Stomach (tissue), 19 donors: Measurements from ENCODE around the gene VWA2. TPM values are rescaled to one million over a fixed set of nuclear protein-coding genes. Genes with fewer than 3 reads are reported as not detected.
A peak's percentile ranks its signal among the peaks of the same experiment; 100 is the strongest.

Experiments used
- DNase-seq, 2 donors: peaks; one replicate each; pipeline versions ENCODE4 v3.0.0 to v3.0.0-alpha.2; 2013 to 2019
- H3K27ac ChIP-seq, 5 donors: fragments of 200-600 bp in 4 of 5; sonication (generic) in 4 of 5; one replicate each; pipeline ENCODE4 v1.5.1; 2013 to 2019; ENCODE audit warnings: mild to moderate bottlenecking in 1 of 5, moderate library complexity in 1 of 5
- H3K27me3 ChIP-seq, 3 donors: fragments of 200-600 bp; sonication (generic); one replicate each; pipeline ENCODE4 v1.5.1; 2017 to 2019; ENCODE audit warnings: mixed run types in 1 of 3
- H3K36me3 ChIP-seq, 4 donors: fragments of 200-600 bp; sonication (generic); 1 replicate in 3 of 4; 2 replicates in 1 of 4; pipeline ENCODE4 v1.5.1; 2016 to 2019
- H3K4me1 ChIP-seq, 4 donors: fragments of 200-600 bp; sonication (generic); one replicate each; pipeline ENCODE4 v1.5.1; 2016 to 2019
- H3K4me3 ChIP-seq, 4 donors: fragments of 200-600 bp; sonication (generic) in 3 of 4; one replicate each; pipeline ENCODE4 v1.5.1; 2016 to 2019; ENCODE audit warnings: mild to moderate bottlenecking in 1 of 4
- H3K9me3 ChIP-seq, 4 donors: fragments of 200-600 bp; sonication (generic); one replicate each; pipeline ENCODE4 v1.5.1; 2016 to 2019
- EP300 ChIP-seq: sonication (generic); formaldehyde crosslinking; IDR thresholded peaks from one replicate; pipeline ENCODE4 v1.6.1; 2017; ENCODE audit warnings: antibody characterized with exemption
- POLR2A ChIP-seq, 4 donors: fragments of 450-650 bp; IDR thresholded peaks; one replicate each; pipeline ENCODE4 v1.6.1; 2016; ENCODE audit warnings: antibody characterized with exemption in 4 of 4, control low read depth in 2 of 4, mild to moderate bottlenecking in 1 of 4, moderate library complexity in 1 of 4
- POLR2AphosphoS5 ChIP-seq, 3 donors: sonication (generic); formaldehyde crosslinking; IDR thresholded peaks; one replicate each; pipeline ENCODE4 v1.6.1; 2016; ENCODE audit warnings: antibody characterized with exemption in 3 of 3
- WGBS, 5 donors: extraction: QIAGEN DNeasy Blood & Tissue Kit in 3 of 5; methylation state at CpG; one replicate each; pipeline versions ENCODE4 v1.1.5 to v1.1.7; 2013 to 2018; 5-methylcytosine and 5-hydroxymethylcytosine counted together
- intact Hi-C: fragments of 100-400 bp; cut with DNase I; formaldehyde crosslinking; loops from one replicate; pipeline ENCODE4 v1.15.1; 2023; ENCODE audit warnings: low total_unique reads
- long read RNA-seq, 10 donors: transcript quantifications; one replicate each; lab custom pipeline, GENCODE V29; 2026
- polyA plus RNA-seq, 3 donors: library from polyadenylated mRNA; stranded (reverse); fragments of 200-250 nt; gene quantifications; one replicate each; pipeline ENCODE4 v1.2.3, GENCODE V29; 2013
- total RNA-seq, 5 donors: library from RNA; depleted of rRNA; stranded (reverse); fragments of >200 nt; gene quantifications; one replicate each; pipeline versions ENCODE4 v1.1.0 to v1.2.3, GENCODE V29; 2014 to 2016
- TF ChIP-seq, protein P1 (sequence below), 7 experiments: fragments of 450-650 bp in 4 of 7; fragments of 200-600 bp in 3 of 7; sonication (generic) in 3 of 7; IDR thresholded peaks; one replicate each; pipeline ENCODE4 v1.5.1; 2016 to 2019; ENCODE audit warnings: antibody characterized with exemption in 7 of 7, control low read depth in 2 of 7, mild to moderate bottlenecking in 1 of 7
- donor health status: healthy with polysubstance abuse.
- donor health status: Bipolar disorder and iron deficiency.
- donor health status: healthy.

The VWA2 gene, protein sequence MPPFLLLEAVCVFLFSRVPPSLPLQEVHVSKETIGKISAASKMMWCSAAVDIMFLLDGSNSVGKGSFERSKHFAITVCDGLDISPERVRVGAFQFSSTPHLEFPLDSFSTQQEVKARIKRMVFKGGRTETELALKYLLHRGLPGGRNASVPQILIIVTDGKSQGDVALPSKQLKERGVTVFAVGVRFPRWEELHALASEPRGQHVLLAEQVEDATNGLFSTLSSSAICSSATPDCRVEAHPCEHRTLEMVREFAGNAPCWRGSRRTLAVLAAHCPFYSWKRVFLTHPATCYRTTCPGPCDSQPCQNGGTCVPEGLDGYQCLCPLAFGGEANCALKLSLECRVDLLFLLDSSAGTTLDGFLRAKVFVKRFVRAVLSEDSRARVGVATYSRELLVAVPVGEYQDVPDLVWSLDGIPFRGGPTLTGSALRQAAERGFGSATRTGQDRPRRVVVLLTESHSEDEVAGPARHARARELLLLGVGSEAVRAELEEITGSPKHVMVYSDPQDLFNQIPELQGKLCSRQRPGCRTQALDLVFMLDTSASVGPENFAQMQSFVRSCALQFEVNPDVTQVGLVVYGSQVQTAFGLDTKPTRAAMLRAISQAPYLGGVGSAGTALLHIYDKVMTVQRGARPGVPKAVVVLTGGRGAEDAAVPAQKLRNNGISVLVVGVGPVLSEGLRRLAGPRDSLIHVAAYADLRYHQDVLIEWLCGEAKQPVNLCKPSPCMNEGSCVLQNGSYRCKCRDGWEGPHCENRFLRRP
- 10 to 100 TPM in 2 of 5 donors, 1 to 10 TPM in 3; 2.3 to 20.7 (median 6.4) TPM for total RNA-seq
- 1 to 10 TPM in 2 of 3 donors, under 1 TPM in 1; 0.46 to 6.2 (median 1.5) TPM for polyA plus RNA-seq
- long read RNA-seq, donor 1: 0 reads
- long read RNA-seq, donor 2: 0 reads
- long read RNA-seq, donor 3: 0 reads
- long read RNA-seq, donor 4: 0 reads
- long read RNA-seq, donor 5: 0 reads
- long read RNA-seq, donor 6, partial matches to known transcripts: 27 of 31 reads
- long read RNA-seq, donor 6, other reads (novel, unspliced or antisense): 0 of 31 reads
- long read RNA-seq, donor 7, partial matches to known transcripts: 0 of 1 reads
- long read RNA-seq, donor 7, other reads (novel, unspliced or antisense): 0 of 1 reads
- long read RNA-seq, donor 8, partial matches to known transcripts: 0 of 1 reads
- long read RNA-seq, donor 8, other reads (novel, unspliced or antisense): 0 of 1 reads
- long read RNA-seq, donor 9: 0 reads
- long read RNA-seq, donor 10: 0 reads

DNA sequence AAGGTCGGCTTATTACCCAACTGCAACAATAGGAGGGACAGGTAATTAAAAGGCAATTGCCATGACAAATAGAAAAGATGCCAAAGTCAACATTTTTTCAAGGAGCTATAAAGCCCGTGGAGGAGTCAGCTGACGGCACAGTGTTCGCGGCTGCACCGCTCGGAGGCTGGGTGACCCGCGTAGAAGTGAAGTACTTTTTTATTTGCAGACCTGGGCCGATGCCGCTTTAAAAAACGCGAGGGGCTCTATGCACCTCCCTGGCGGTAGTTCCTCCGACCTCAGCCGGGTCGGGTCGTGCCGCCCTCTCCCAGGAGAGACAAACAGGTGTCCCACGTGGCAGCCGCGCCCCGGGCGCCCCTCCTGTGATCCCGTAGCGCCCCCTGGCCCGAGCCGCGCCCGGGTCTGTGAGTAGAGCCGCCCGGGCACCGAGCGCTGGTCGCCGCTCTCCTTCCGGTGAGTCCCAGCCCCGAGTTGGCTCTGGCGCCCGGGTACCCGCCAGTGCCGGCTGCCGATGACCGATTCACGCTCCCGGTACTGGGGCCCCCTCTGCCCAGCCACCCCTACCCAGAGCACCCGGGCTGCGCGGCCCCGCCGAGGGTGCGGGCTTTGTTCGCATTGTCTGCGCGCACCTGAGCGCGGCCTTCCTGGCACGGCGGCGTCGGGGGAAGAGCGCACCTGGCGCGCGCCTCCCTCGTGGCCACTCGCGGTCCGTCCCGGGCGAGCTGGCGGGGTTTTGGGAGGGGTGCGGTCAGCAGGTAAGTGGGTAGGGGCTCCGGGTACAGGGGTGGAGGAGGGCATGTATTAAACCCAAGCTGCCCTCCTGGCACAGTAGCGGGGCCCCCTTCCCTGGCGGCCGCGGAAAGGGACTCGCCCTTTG is at the start of gene VWA2:
VWA2 (plus strand) TSS at position 138 of the 877 bp plus-strand sequence. CDS start 9,460 bp downstream, outside the sequence.
- TF ChIP-seq, protein P1, sequence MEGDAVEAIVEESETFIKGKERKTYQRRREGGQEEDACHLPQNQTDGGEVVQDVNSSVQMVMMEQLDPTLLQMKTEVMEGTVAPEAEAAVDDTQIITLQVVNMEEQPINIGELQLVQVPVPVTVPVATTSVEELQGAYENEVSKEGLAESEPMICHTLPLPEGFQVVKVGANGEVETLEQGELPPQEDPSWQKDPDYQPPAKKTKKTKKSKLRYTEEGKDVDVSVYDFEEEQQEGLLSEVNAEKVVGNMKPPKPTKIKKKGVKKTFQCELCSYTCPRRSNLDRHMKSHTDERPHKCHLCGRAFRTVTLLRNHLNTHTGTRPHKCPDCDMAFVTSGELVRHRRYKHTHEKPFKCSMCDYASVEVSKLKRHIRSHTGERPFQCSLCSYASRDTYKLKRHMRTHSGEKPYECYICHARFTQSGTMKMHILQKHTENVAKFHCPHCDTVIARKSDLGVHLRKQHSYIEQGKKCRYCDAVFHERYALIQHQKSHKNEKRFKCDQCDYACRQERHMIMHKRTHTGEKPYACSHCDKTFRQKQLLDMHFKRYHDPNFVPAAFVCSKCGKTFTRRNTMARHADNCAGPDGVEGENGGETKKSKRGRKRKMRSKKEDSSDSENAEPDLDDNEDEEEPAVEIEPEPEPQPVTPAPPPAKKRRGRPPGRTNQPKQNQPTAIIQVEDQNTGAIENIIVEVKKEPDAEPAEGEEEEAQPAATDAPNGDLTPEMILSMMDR (IDR thresholded peaks at IDR 0.05): peak in 3 of 7 experiments; percentile 9 to 28 (median 25)
- TF ChIP-seq EP300: no peak
- TF ChIP-seq POLR2A (IDR thresholded peaks at IDR 0.05): no peak
- TF ChIP-seq POLR2AphosphoS5 (IDR thresholded peaks at IDR 0.05): peak in 2 of 3 donors; percentile 73 to 83
- Histone ChIP-seq H3K4me1 (peaks cover 20 to 42% (median 32%) of the 10 kb centered on the region in 4 donors), H3K27me3 (peaks cover 5 to 82% (median 14%) of the 10 kb centered on the region in 3 donors), H3K27ac (peak within 1 kb of the TSS; percentile 75 to 85 (median 83)), H3K9me3 (no peaks in the 10 kb centered on the region), H3K4me3 (peak within 1 kb of the TSS; percentile 50 to 60 (median 52)), H3K36me3 (no peaks in the 10 kb centered on the region)
- 1 to 4% (median 3%) methylated on average over 12 to 79 of the region's 79 CpGs for WGBS, 5 donors
- DNase-seq: peak; percentile 76 to 83
- intact Hi-C loops: no loop called here

DNA sequence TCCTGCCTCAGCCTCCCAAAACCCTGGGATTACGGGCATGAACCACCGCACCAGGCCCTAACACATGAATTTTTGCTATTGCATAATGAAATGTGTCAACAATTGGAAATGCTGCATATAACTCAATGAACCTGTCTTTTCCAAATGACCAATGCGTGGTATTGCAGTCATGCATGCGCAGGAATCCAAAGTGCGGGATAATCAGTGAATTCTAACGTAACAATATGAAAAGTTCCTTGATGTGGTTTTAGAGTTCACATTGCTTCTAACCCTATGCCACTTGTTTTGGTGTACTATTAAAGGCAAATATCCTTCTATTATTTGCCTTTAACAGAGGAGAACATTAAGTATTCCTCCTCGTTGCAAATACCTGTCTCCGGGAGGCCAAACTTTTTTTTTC is 49.4 kb upstream of the VWA2 start:
- no peaks in the 10 kb centered on the region for H3K36me3 ChIP-seq
- DNase-seq: no peak

DNA sequence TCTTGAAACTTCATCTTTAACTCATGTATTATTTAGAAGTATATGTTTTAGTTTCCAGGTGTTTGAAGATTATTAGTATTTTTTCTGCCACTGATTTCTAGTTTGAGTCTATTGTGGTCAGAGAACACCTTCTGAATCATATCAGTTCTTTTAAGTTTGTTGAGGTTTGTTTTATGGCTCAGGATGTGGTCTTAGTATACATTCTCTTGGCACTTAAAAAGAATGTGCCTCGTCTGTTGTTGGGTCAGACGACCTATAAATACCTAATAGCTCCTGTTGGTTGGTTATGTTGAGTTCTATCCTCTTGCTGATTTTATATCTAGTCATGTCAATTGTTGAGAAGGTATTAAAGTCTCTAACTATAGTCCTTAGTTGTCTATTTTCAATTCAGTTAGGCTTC is 44.0 kb upstream of the VWA2 start:
- Histone ChIP-seq H3K36me3 (no peaks in the 10 kb centered on the region), H3K9me3 (no peaks in the 10 kb centered on the region), H3K4me1 (no peaks in the 10 kb centered on the region), H3K27me3 (peaks cover 0 to 7% (median 0%) of the 10 kb centered on the region in 3 donors), H3K27ac (no peak overlapping the region), H3K4me3 (no peak overlapping the region)
- WGBS, 5 donors: 31 to 49% (median 36%) methylated on average over 2 of the region's 2 CpGs
- intact Hi-C loops: no loop called here
- DNase-seq: no peak
- TF ChIP-seq POLR2AphosphoS5 (IDR thresholded peaks at IDR 0.05): no peak
- TF ChIP-seq EP300: no peak
- TF ChIP-seq, protein P1 (IDR thresholded peaks at IDR 0.05): no peak
- TF ChIP-seq POLR2A (IDR thresholded peaks at IDR 0.05): no peak

More for the DNA sequence above, 49.4 kb upstream of the VWA2 start:
- WGBS, 5 donors: 87 to 92% (median 91%) methylated on average over 8 of the region's 8 CpGs
- Histone ChIP-seq H3K4me3 (no peak overlapping the region), H3K27me3 (no peaks in the 10 kb centered on the region), H3K4me1 (no peaks in the 10 kb centered on the region), H3K9me3 (no peaks in the 10 kb centered on the region), H3K27ac (no peak overlapping the region)
- TF ChIP-seq EP300 (no peak), POLR2A (IDR thresholded peaks at IDR 0.05) (no peak), POLR2AphosphoS5 (IDR thresholded peaks at IDR 0.05) (no peak)
- TF ChIP-seq, protein P1 (IDR thresholded peaks at IDR 0.05): no peak
- intact Hi-C loops: no loop called here
